ENCODE data around the gene ELAVL3.
"Not testable (repeated sequence)": the region's sequence is repeated elsewhere in the genome, so short reads cannot be mapped to it uniquely, and the experiment has no call there.

Gene ELAVL3

GRCh38 chr19:11473725-11474124 is 7.1 kb downstream of the ELAVL3 start:
- Histone ChIP-seq H3K36me3 (ENCODE audit: control insufficient read depth in 1 of 2, insufficient read depth in 2 of 2, low read length in 2 of 2) (no peaks in the 10 kb centered on the region), H3K4me3 (ENCODE audit: low read depth in 1 of 2, low read length in 2 of 2) (no peak overlapping the region), H3K27me3 (ENCODE audit: low read depth, low read length) (no peaks in the 10 kb centered on the region), H3K4me1 (ENCODE audit: control insufficient read depth in 1 of 2, insufficient read depth in 2 of 2, low read length in 2 of 2) (no peaks in the 10 kb centered on the region), H3K9me3 (ENCODE audit: control insufficient read depth in 1 of 2, low read length in 2 of 2) (no peaks in the 10 kb centered on the region), H3K27ac (ENCODE audit: low read length) (no peak overlapping the region)

GRCh38 chr19:11468266-11468845 is 12.5 kb downstream of the ELAVL3 start:
- not testable (repeated sequence) for H3K36me3 ChIP-seq (ENCODE audit: control insufficient read depth in 1 of 2, insufficient read depth in 2 of 2, low read length in 2 of 2); H3K9me3 ChIP-seq (ENCODE audit: control insufficient read depth in 1 of 2, low read length in 2 of 2); H3K27ac ChIP-seq (ENCODE audit: low read length); H3K4me1 ChIP-seq (ENCODE audit: control insufficient read depth in 1 of 2, insufficient read depth in 2 of 2, low read length in 2 of 2); H3K4me3 ChIP-seq (ENCODE audit: low read depth in 1 of 2, low read length in 2 of 2); H3K27me3 ChIP-seq (ENCODE audit: low read depth, low read length)

- Histone ChIP-seq H3K4me1 (ENCODE audit: control insufficient read depth in 1 of 2, insufficient read depth in 2 of 2, low read length in 2 of 2) (no peaks in the 10 kb centered on the region), H3K27ac (ENCODE audit: low read length) (no peak overlapping the region), H3K9me3 (ENCODE audit: control insufficient read depth in 1 of 2, low read length in 2 of 2) (no peaks in the 10 kb centered on the region), H3K27me3 (ENCODE audit: low read depth, low read length) (no peaks in the 10 kb centered on the region), H3K36me3 (ENCODE audit: control insufficient read depth in 1 of 2, insufficient read depth in 2 of 2, low read length in 2 of 2) (no peaks in the 10 kb centered on the region), H3K4me3 (ENCODE audit: low read depth in 1 of 2, low read length in 2 of 2) (no peak overlapping the region)
Observed at GRCh38 chr19:11465600-11465999, 15.2 kb downstream of the ELAVL3 start.

- no peaks in the 10 kb centered on the region for H3K9me3 ChIP-seq (ENCODE audit: control insufficient read depth in 1 of 2, low read length in 2 of 2)
- H3K4me3 ChIP-seq (ENCODE audit: low read depth in 1 of 2, low read length in 2 of 2): no peak overlapping the region
- no peaks in the 10 kb centered on the region for H3K4me1 ChIP-seq (ENCODE audit: control insufficient read depth in 1 of 2, insufficient read depth in 2 of 2, low read length in 2 of 2)
- H3K27me3 ChIP-seq (ENCODE audit: low read depth, low read length): no peaks in the 10 kb centered on the region
- no peaks in the 10 kb centered on the region for H3K36me3 ChIP-seq (ENCODE audit: control insufficient read depth in 1 of 2, insufficient read depth in 2 of 2, low read length in 2 of 2)
- no peak overlapping the region for H3K27ac ChIP-seq (ENCODE audit: low read length)
Observed at GRCh38 chr19:11464333-11465265, 16.2 kb downstream of the ELAVL3 start.

- Histone ChIP-seq H3K27ac (ENCODE audit: low read length) (no peak overlapping the region), H3K4me3 (ENCODE audit: low read depth in 1 of 2, low read length in 2 of 2) (no peak overlapping the region)
Observed at GRCh38 chr19:11463391-11463790, 17.5 kb downstream of the ELAVL3 start.

GRCh38 chr19:11461453-11461852 is 19.4 kb downstream of the ELAVL3 start:
- Histone ChIP-seq H3K36me3 (ENCODE audit: control insufficient read depth in 1 of 2, insufficient read depth in 2 of 2, low read length in 2 of 2) (no peaks in the 10 kb centered on the region), H3K27me3 (ENCODE audit: low read depth, low read length) (no peaks in the 10 kb centered on the region), H3K4me3 (ENCODE audit: low read depth in 1 of 2, low read length in 2 of 2) (no peak overlapping the region), H3K4me1 (ENCODE audit: control insufficient read depth in 1 of 2, insufficient read depth in 2 of 2, low read length in 2 of 2) (no peaks in the 10 kb centered on the region), H3K9me3 (ENCODE audit: control insufficient read depth in 1 of 2, low read length in 2 of 2) (no peaks in the 10 kb centered on the region), H3K27ac (ENCODE audit: low read length) (no peak overlapping the region)

More at GRCh38 chr19:11463391-11463790, 17.5 kb downstream of the ELAVL3 start:
- Histone ChIP-seq H3K9me3 (ENCODE audit: control insufficient read depth in 1 of 2, low read length in 2 of 2) (no peaks in the 10 kb centered on the region), H3K36me3 (ENCODE audit: control insufficient read depth in 1 of 2, insufficient read depth in 2 of 2, low read length in 2 of 2) (no peaks in the 10 kb centered on the region), H3K27me3 (ENCODE audit: low read depth, low read length) (no peaks in the 10 kb centered on the region), H3K4me1 (ENCODE audit: control insufficient read depth in 1 of 2, insufficient read depth in 2 of 2, low read length in 2 of 2) (no peaks in the 10 kb centered on the region)

- no peaks in the 10 kb centered on the region for H3K36me3 ChIP-seq (ENCODE audit: control insufficient read depth in 1 of 2, insufficient read depth in 2 of 2, low read length in 2 of 2)
- H3K4me3 ChIP-seq (ENCODE audit: low read depth in 1 of 2, low read length in 2 of 2): no peak overlapping the region
- H3K27me3 ChIP-seq (ENCODE audit: low read depth, low read length): no peaks in the 10 kb centered on the region
- H3K4me1 ChIP-seq (ENCODE audit: control insufficient read depth in 1 of 2, insufficient read depth in 2 of 2, low read length in 2 of 2): no peaks in the 10 kb centered on the region
- no peak overlapping the region for H3K27ac ChIP-seq (ENCODE audit: low read length)
- no peaks in the 10 kb centered on the region for H3K9me3 ChIP-seq (ENCODE audit: control insufficient read depth in 1 of 2, low read length in 2 of 2)
Observed at GRCh38 chr19:11460207-11460606, 20.6 kb downstream of the ELAVL3 start.

- H3K27me3 ChIP-seq (ENCODE audit: low read depth, low read length); H3K27ac ChIP-seq (ENCODE audit: low read length); H3K36me3 ChIP-seq (ENCODE audit: control insufficient read depth in 1 of 2, insufficient read depth in 2 of 2, low read length in 2 of 2); H3K9me3 ChIP-seq (ENCODE audit: control insufficient read depth in 1 of 2, low read length in 2 of 2); H3K4me3 ChIP-seq (ENCODE audit: low read depth in 1 of 2, low read length in 2 of 2); H3K4me1 ChIP-seq (ENCODE audit: control insufficient read depth in 1 of 2, insufficient read depth in 2 of 2, low read length in 2 of 2): not testable (repeated sequence)
Observed at GRCh38 chr19:11458912-11459311, 21.9 kb downstream of the ELAVL3 start.

GRCh38 chr19:11458236-11458900 is 22.5 kb downstream of the ELAVL3 start:
- Histone ChIP-seq H3K4me3 (ENCODE audit: low read depth in 1 of 2, low read length in 2 of 2) (no peak overlapping the region), H3K27me3 (ENCODE audit: low read depth, low read length) (no peaks in the 10 kb centered on the region), H3K36me3 (ENCODE audit: control insufficient read depth in 1 of 2, insufficient read depth in 2 of 2, low read length in 2 of 2) (no peaks in the 10 kb centered on the region), H3K9me3 (ENCODE audit: control insufficient read depth in 1 of 2, low read length in 2 of 2) (no peaks in the 10 kb centered on the region), H3K27ac (ENCODE audit: low read length) (no peak overlapping the region), H3K4me1 (ENCODE audit: control insufficient read depth in 1 of 2, insufficient read depth in 2 of 2, low read length in 2 of 2) (no peaks in the 10 kb centered on the region)

GRCh38 chr19:11457831-11458230 is 23.0 kb downstream of the ELAVL3 start:
- no peaks in the 10 kb centered on the region for H3K36me3 ChIP-seq (ENCODE audit: control insufficient read depth in 1 of 2, insufficient read depth in 2 of 2, low read length in 2 of 2)
- no peak overlapping the region for H3K27ac ChIP-seq (ENCODE audit: low read length)
- no peaks in the 10 kb centered on the region for H3K4me1 ChIP-seq (ENCODE audit: control insufficient read depth in 1 of 2, insufficient read depth in 2 of 2, low read length in 2 of 2)
- H3K9me3 ChIP-seq (ENCODE audit: control insufficient read depth in 1 of 2, low read length in 2 of 2): no peaks in the 10 kb centered on the region
- H3K27me3 ChIP-seq (ENCODE audit: low read depth, low read length): no peaks in the 10 kb centered on the region
- H3K4me3 ChIP-seq (ENCODE audit: low read depth in 1 of 2, low read length in 2 of 2): no peak overlapping the region

GRCh38 chr19:11457115-11457514 is 23.7 kb downstream of the ELAVL3 start:
- no peaks in the 10 kb centered on the region for H3K36me3 ChIP-seq (ENCODE audit: control insufficient read depth in 1 of 2, insufficient read depth in 2 of 2, low read length in 2 of 2)
- H3K9me3 ChIP-seq (ENCODE audit: control insufficient read depth in 1 of 2, low read length in 2 of 2): no peaks in the 10 kb centered on the region
- no peaks in the 10 kb centered on the region for H3K27me3 ChIP-seq (ENCODE audit: low read depth, low read length)
- no peak overlapping the region for H3K4me3 ChIP-seq (ENCODE audit: low read depth in 1 of 2, low read length in 2 of 2)
- H3K4me1 ChIP-seq (ENCODE audit: control insufficient read depth in 1 of 2, insufficient read depth in 2 of 2, low read length in 2 of 2): no peaks in the 10 kb centered on the region
- no peak overlapping the region for H3K27ac ChIP-seq (ENCODE audit: low read length)

Data from muscle layer of duodenum (tissue), 2 donors.